ENCODE results near the gene PNO1.
"Not testable (repeated sequence)": the region's sequence is repeated elsewhere in the genome, so short reads cannot be mapped to it uniquely, and the experiment has no call there.

The PNO1 gene

GRCh38 chr2:68157402-68158133 is at the start of gene PNO1:
Gene PNO1, plus strand, starts transcription at chr2:68157888. Its CDS starts 47 bp downstream, at chr2:68157935.
- peak; percentile 95 for DNase-seq (ENCODE audit: low read depth)

DNA sequence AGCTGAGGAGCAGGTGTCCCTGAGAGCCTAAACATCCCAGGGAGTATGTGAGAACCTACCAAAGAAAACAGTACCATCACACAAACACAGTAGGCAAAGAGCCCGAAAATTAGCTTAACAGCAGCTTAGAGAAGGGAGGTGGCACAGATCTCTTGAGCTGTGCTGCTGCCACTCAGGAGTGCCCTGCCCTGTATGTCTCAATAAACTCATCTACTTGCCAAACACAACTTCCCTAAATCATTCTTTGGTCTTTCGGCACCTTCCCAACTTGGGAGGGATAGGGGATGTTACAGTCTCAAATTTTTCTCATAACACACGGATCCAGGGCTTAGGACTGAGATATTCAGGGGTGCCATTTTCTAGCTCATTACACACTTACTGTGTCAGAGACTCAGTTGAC is 49.6 kb upstream of the PNO1 start:
- no peak for DNase-seq (ENCODE audit: low read depth)

DNA sequence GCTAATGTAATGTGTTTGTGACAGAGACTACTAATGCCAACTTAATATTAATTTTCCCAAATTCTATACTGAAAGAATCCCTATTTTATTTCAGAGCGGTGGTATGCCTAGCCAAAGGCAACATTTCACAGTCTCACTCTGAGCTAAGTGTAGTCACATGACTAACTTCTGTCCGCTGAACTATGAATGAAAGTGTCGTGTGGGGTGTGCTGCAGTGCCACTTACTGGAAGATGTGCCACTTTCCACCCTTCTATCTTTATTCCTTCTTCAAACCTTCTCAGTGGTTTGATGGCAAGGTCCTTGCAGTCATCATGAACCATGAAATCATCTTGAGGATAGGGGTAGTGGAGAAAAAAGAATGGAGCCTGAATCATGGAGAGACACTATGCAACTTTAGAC is 47.6 kb upstream of the PNO1 start:
- no peak for DNase-seq (ENCODE audit: low read depth)

GRCh38 chr2:68115965-68116364 is 41.7 kb upstream of the PNO1 start:
- DNase-seq (ENCODE audit: low read depth) = no peak

GRCh38 chr2:68117922-68118321 is 39.8 kb upstream of the PNO1 start:
- not testable (repeated sequence) for DNase-seq (ENCODE audit: low read depth)

DNA sequence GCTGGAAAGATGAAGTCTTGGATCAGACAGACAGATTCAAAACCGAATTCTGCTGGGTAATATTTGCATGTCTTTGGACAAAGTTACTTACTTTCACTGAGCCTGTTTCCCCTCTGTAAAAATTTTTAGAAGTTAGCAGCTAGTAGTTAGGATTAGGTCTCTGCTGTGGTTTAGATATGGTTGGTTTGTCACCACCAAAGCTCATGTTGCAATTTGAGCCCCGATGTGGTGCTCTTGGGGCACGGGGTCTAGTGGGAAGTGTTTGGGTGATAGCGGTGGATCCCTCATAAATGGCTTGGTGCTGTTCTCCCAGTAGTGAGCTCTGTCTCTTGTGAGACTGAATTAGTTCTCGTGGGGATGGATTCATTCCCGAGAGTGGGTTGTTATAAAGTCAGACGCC is 38.9 kb upstream of the PNO1 start:
- DNase-seq (ENCODE audit: low read depth) = no peak

GRCh38 chr2:68119504-68119903 is 38.2 kb upstream of the PNO1 start:
- no peak for DNase-seq (ENCODE audit: low read depth)

DNA sequence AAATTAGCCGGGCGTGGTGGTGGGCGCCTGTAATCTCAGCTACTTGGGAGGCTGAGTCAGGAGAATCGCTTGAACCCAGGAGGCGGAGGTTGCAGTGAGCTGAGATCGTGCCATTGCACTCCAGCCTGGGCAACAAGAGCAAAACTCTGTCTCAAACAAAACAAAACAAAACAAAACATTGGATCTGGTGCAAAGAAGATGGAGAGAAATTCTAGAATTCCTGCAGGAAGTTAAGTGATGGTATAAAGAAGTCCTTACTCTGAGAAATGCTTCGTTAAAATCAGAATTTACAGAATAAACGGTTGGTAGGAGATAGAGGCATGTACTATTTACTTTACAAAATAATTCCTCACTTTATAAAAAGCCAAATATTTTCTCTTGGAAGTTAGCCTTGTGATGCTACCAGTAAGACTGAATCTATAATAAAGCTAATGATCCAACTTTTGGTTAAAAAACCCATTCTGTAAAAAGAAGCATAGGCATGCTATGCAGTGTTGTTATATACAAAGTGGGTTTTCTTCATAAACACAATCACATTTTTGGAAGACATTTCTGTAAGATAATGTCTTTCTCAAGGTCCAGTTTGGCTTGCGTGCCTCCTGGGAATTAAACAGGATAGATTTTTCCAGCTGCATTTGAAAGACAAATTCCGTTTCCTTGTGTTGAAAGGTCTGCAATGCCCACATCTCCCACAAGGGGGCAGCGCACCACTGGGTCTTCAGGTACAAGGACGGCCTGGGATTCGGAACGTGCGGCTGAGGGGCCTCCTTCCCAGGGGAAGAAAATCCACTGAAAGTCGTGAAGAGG is 35.6 kb upstream of the PNO1 start:
- peak; percentile 70 for DNase-seq (ENCODE audit: low read depth)

GRCh38 chr2:68122680-68122964 is 35.1 kb upstream of the PNO1 start:
- no peak for DNase-seq (ENCODE audit: low read depth)

GRCh38 chr2:68124321-68124720 is 33.4 kb upstream of the PNO1 start:
- DNase-seq (ENCODE audit: low read depth) = no peak

GRCh38 chr2:68125821-68126220 is 31.9 kb upstream of the PNO1 start:
- DNase-seq (ENCODE audit: low read depth) = no peak

GRCh38 chr2:68126561-68126960 is 31.1 kb upstream of the PNO1 start:
- DNase-seq (ENCODE audit: low read depth) = no peak

DNA sequence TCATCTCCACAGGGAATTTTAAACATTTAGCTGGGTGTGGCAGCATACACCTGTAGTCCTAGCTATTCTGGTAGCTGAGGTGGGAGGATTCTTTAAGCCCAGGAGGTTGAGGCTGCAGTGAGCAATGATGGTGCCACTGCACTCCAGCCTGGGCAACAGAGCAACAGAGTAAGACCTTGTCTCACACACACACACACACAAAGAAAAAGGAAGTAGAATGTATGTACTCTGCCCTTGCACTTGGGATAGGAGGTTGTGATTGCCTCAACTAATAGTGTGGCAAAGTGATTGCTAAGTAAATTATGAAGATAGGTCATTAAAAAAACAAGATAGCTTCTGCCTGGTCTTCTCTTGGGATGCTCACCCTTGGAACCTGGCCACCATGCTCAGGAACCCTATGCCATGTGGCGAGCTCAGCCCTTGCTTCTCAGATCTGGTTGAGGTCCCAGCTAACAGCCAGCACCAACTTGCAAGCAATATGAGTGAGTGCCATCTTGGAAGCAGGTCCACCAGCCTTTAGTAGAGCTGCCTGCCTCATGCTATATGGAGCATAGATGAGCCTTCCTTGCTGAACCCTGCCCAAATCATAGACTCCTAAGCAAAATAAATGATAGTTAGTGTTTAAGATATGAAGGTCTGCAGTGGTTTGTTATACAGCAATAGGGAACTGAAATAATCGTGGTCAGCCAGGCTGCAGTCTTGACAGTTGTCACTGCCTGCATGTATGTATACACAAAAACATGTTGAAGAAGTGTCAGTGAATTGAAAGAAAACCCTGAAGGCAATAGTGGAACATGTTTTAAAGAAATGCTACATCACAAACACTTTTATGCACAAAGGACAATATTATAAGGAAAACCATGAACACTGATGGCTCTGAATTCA is 30.1 kb upstream of the PNO1 start:
- no peak for DNase-seq (ENCODE audit: low read depth)

DNA sequence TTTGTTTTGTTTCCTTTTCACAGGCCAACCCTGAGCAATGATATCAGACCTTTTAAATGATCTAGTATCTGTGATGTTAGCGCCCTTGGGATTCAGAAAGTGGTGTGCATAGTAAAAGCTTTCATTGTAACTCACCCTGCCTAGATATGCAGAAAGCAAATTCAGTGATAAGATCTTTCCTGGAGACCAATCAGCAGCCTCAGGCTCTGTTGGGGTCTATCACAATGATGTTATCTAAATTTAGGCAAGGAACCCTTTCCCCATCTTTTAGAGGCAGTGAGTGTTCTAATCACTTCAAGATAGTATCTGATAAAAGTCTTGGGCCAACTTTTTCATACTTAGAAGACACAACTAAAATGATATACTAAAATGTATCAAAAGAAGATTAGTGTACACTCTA is 23.6 kb upstream of the PNO1 start:
- no peak for DNase-seq (ENCODE audit: low read depth)

DNA sequence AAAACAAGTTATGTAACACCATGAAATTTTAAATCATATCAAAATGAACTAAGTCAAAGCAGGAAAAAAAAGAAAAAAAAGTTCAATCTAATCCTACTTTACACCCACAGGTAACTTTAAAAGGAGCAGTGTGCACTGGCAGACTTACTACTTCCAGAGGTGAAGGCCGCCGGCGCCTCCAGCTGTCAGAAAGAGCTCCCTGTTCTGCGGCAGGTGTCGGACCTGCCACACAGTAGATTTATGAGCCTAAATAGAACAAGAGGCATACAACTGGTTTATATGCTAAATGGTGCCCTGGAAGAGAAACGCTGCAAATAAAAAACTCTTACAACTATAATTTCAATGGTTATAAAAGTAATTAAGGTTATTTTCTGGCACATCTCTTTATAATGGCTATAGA is 23.1 kb upstream of the PNO1 start:
- no peak for DNase-seq (ENCODE audit: low read depth)

- no peak for DNase-seq (ENCODE audit: low read depth)
Measured at GRCh38 chr2:68135448-68136320, 22.0 kb upstream of the PNO1 start.

- no peak for DNase-seq (ENCODE audit: low read depth)
Measured at GRCh38 chr2:68141875-68142274, 15.8 kb upstream of the PNO1 start.

- DNase-seq (ENCODE audit: low read depth) = no peak
Measured at GRCh38 chr2:68151037-68151436, 6.7 kb upstream of the PNO1 start.

DNA sequence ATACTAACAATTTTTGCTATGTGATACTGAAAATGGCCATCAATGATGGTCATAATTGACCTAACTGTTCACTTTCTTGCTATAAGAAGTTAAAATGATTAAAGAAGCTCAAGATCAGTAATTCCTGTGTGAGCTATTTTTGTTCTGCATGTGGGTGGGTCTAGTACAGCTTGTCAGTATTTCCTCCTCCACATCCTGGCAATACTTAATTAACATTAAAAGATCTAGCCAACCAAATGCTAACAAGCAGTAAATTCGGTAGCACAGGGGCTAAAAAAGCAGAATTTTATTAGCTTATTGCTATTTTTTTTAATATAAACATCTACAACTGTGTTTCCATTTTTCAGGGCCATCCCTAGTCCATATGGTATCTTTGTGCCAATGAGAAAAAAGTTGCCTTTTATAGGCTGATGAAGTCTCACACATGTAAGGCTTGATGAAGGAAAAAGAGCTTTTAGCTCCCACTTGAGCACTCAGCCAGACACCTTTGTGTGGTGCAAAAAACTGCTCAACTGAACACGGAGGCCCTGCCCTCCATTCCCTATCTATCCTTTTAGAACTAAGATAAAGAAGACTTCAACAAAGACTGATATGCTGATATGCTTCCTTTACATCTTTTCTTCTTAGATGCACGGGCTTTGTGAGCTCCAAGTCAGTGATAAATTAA is 4.9 kb upstream of the PNO1 start:
- DNase-seq (ENCODE audit: low read depth) = no peak

DNA sequence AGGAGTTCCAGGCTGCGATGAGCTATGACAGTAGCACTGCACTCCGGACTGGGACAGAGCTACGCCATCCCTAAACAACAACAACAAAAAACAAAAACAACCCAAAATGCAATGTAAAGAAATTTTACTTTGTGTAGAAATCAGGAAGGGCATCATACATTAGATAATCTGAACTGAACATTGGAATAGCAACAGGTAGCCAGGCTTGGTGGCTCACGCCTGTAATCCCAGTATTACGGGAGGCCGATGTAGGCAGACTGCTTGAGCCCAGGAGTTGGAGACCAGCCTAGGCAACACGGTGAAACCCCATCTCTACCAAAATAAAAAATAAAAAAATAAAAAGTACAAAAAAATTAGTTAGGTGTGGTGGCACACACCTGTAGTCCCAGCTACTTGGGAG is 2.1 kb upstream of the PNO1 start:
- no peak for DNase-seq (ENCODE audit: low read depth)

GRCh38 chr2:68156419-68156818 is 1.3 kb upstream of the PNO1 start:
- no peak for DNase-seq (ENCODE audit: low read depth)

Data from stimulated activated CD8-positive, alpha-beta memory T cell treated with anti-CD3 and anti-CD28 coated beads, Interleukin-12 subunit alpha, Interleukin-12 subunit beta, amount 100 ng/mL, for 1 hour (primary cell).